Type B pancreatic cell (in vitro differentiated cells): Measurements from ENCODE around the gene CAB39. TPM values are rescaled to one million over a fixed set of nuclear protein-coding genes. Genes with fewer than 3 reads are reported as not detected.
A peak's percentile ranks its signal among the peaks of the same experiment; 100 is the strongest.

Source experiments
- DNase-seq: peaks from one replicate; pipeline ENCODE4 v3.0.0; 2021; ENCODE audit warnings: mixed read lengths; ENCODE audit not compliant: unreplicated experiment; ENCODE audit errors: extremely low spot score
- H3K27ac Mint-ChIP-seq: 2 replicates; pipeline ENCODE4 v1.8.0; 2021; ENCODE audit warnings: mild to moderate bottlenecking, mixed read lengths
- H3K27me3 Mint-ChIP-seq: 2 replicates; pipeline ENCODE4 v1.8.0; 2021; ENCODE audit warnings: mixed read lengths
- H3K36me3 Mint-ChIP-seq: 2 replicates; pipeline ENCODE4 v1.8.0; 2021; ENCODE audit warnings: mixed read lengths
- H3K4me1 Mint-ChIP-seq: one replicate; pipeline ENCODE4 v1.8.0; 2021; ENCODE audit warnings: mixed read lengths; ENCODE audit not compliant: unreplicated experiment
- H3K4me3 Mint-ChIP-seq: 2 replicates; pipeline ENCODE4 v1.8.0; 2021; ENCODE audit warnings: mild to moderate bottlenecking, mixed read lengths
- H3K9me3 Mint-ChIP-seq: 2 replicates; pipeline ENCODE4 v1.8.0; 2021; ENCODE audit warnings: mixed read lengths
- CTCF ChIP-seq: fragments of 200-600 bp; sonication (generic); conservative IDR thresholded peaks from 2 replicates; pipeline ENCODE4 v1.5.0; 2021; ENCODE audit warnings: antibody characterized with exemption, mild to moderate bottlenecking
- total RNA-seq: library from RNA; stranded (reverse); gene quantifications from 2 replicates; pipeline ENCODE4 v1.2.1, GENCODE V29; 2021; ENCODE audit warnings: low replicate concordance

The CAB39 gene
- total RNA-seq, 1 donor from 2014 or later: 49.2 TPM

GRCh38 chr2:230739961-230740360 is 27.3 kb downstream of the CAB39 start:
- no peak for TF ChIP-seq CTCF
- DNase-seq: no peak
- Mint-ChIP-seq H3K27me3 (no peaks in the 10 kb centered on the region), H3K4me3 (no peak overlapping the region), H3K27ac (peak overlapping the region; percentile 19), H3K4me1 (peaks cover 22% of the 10 kb centered on the region), H3K9me3 (no peaks in the 10 kb centered on the region), H3K36me3 (peaks cover 10% of the 10 kb centered on the region)

GRCh38 chr2:230742781-230743180 is 30.1 kb downstream of the CAB39 start:
- Mint-ChIP-seq H3K4me3 (no peak overlapping the region), H3K27ac (no peak overlapping the region), H3K36me3 (peaks cover 17% of the 10 kb centered on the region), H3K27me3 (no peaks in the 10 kb centered on the region), H3K9me3 (no peaks in the 10 kb centered on the region), H3K4me1 (peaks cover 10% of the 10 kb centered on the region)
- DNase-seq: no peak
- no peak for TF ChIP-seq CTCF

GRCh38 chr2:230746213-230746612 is 33.6 kb downstream of the CAB39 start:
- Mint-ChIP-seq H3K36me3 (peaks cover 15% of the 10 kb centered on the region), H3K27ac (no peak overlapping the region), H3K27me3 (no peaks in the 10 kb centered on the region), H3K9me3 (no peaks in the 10 kb centered on the region), H3K4me3 (no peak overlapping the region), H3K4me1 (no peaks in the 10 kb centered on the region)
- DNase-seq: no peak
- no peak for TF ChIP-seq CTCF

- H3K4me3 Mint-ChIP-seq: no peak overlapping the region
- no peak for DNase-seq
- H3K36me3 Mint-ChIP-seq: peaks cover 20% of the 10 kb centered on the region
- H3K27ac Mint-ChIP-seq: peak overlapping the region; percentile 9
- H3K9me3 Mint-ChIP-seq: no peaks in the 10 kb centered on the region
- H3K27me3 Mint-ChIP-seq: no peaks in the 10 kb centered on the region
- no peaks in the 10 kb centered on the region for H3K4me1 Mint-ChIP-seq
- no peak for TF ChIP-seq CTCF
Measured at GRCh38 chr2:230748087-230748486, 35.4 kb downstream of the CAB39 start.

- H3K4me1 Mint-ChIP-seq: no peaks in the 10 kb centered on the region
Measured at GRCh38 chr2:230749111-230749510, 36.5 kb downstream of the CAB39 start.

More at GRCh38 chr2:230749111-230749510, 36.5 kb downstream of the CAB39 start:
- Mint-ChIP-seq H3K9me3 (no peaks in the 10 kb centered on the region), H3K27ac (no peak overlapping the region), H3K27me3 (no peaks in the 10 kb centered on the region), H3K36me3 (peaks cover 20% of the 10 kb centered on the region), H3K4me3 (no peak overlapping the region)
- no peak for DNase-seq
- TF ChIP-seq CTCF: no peak
